Endothelial cell of umbilical vein (primary cell): ENCODE measurements around the gene GATA2. TPM values are rescaled to one million over a fixed set of nuclear protein-coding genes. Genes with fewer than 3 reads are reported as not detected.

Experiments used
- BruUV-seq: library from RNA; stranded (reverse); fragments of 400-500 nt; replicated peaks from 2 replicates; lab custom pipeline; 2021; lab: Mats Ljungman, UMichigan
- CTCF ChIA-PET: fragments of 300-600, 350-600 bp; sonication (Branson Sonifier 250); formaldehyde crosslinking; loops from one replicate; lab custom pipeline; 2021; ENCODE audit warnings: antibody characterized with exemption, inconsistent platforms; lab: Charles Lee
- POLR2A ChIA-PET: fragments of 300-600, 350-600 bp; sonication (Branson Sonifier 250); formaldehyde crosslinking; loops from one replicate; lab custom pipeline; 2021; ENCODE audit warnings: antibody characterized with exemption, inconsistent platforms; lab: Charles Lee
- DNase-seq: peaks from one replicate; pipeline ENCODE4 v3.0.0-alpha.2; 2011; ENCODE audit warnings: low read depth, low spot score
- FAIRE-seq: peaks from 2 replicates; lab custom pipeline; 2011; peaks lifted over from hg19 to GRCh38; lab: Jason Lieb, UNC
- H2AFZ ChIP-seq: 2 replicates; pipeline ENCODE4 v1.6.0; 2012; ENCODE audit warnings: low read depth, low read length, control low read depth, inconsistent platforms
- H3K27ac ChIP-seq: 2 replicates; pipeline ENCODE4 v1.5.1; 2011; ENCODE audit warnings: low read depth, mild to moderate bottlenecking, control low read depth, low read length, moderate library complexity; ENCODE audit not compliant: insufficient read depth
- H3K27me3 ChIP-seq, 2 experiments: 2 replicates each; pipeline versions ENCODE4 v1.6.0 to v1.6.1; 2011; ENCODE audit warnings: low read length in 2 of 2, mixed read lengths in 1 of 2; ENCODE audit not compliant: control insufficient read depth in 2 of 2, insufficient read depth in 2 of 2
- H3K36me3 ChIP-seq, 2 experiments: 2 replicates in 1 of 2; 3 replicates in 1 of 2; pipeline ENCODE4 v1.5.1; 2011; ENCODE audit warnings: low read length in 2 of 2, mild to moderate bottlenecking in 1 of 2, moderate library complexity in 1 of 2; ENCODE audit not compliant: control insufficient read depth in 2 of 2, insufficient read depth in 2 of 2; ENCODE audit errors: extremely low read depth in 1 of 2
- H3K4me1 ChIP-seq: 3 replicates; pipeline ENCODE4 v1.5.1; 2011; ENCODE audit warnings: mild to moderate bottlenecking, low read length; ENCODE audit not compliant: control insufficient read depth, insufficient read depth; ENCODE audit errors: extremely low read depth
- H3K4me2 ChIP-seq: 2 replicates; pipeline ENCODE4 v1.6.1; 2011; ENCODE audit warnings: low read length, control low read depth, mixed read lengths; ENCODE audit not compliant: insufficient read depth
- H3K4me3 ChIP-seq, 3 experiments: fragments of 200-600 bp in 1 of 3; sonication (generic), shearing (Covaris generic) in 1 of 3; replicated peaks in 1 of 3; 2 replicates each; pipeline ENCODE4 v1.5.1; 2011 to 2016; ENCODE audit warnings: control low read depth in 3 of 3, low read length in 3 of 3, mild to moderate bottlenecking in 2 of 3, inconsistent platforms in 1 of 3, low read depth in 1 of 3, moderate library complexity in 1 of 3; ENCODE audit not compliant: insufficient read depth in 1 of 3
- H3K79me2 ChIP-seq: 2 replicates; pipeline ENCODE4 v1.6.0; 2012; ENCODE audit warnings: low read length, inconsistent platforms; ENCODE audit not compliant: control insufficient read depth, insufficient read depth
- H3K9ac ChIP-seq: replicated peaks from 2 replicates; pipeline ENCODE3; 2011; ENCODE audit warnings: low read length, control low read depth; ENCODE audit not compliant: insufficient read depth; ENCODE audit errors: extremely low read depth
- H3K9me1 ChIP-seq: replicated peaks from 3 replicates; pipeline ENCODE4 v1.6.0; 2011; ENCODE audit warnings: mild to moderate bottlenecking, low read length; ENCODE audit not compliant: control insufficient read depth, insufficient read depth; ENCODE audit errors: extremely low read depth
- H3K9me3 ChIP-seq: replicated peaks from 2 replicates; pipeline ENCODE4 v1.5.1; 2012; ENCODE audit warnings: low read length, inconsistent platforms; ENCODE audit not compliant: control insufficient read depth, insufficient read depth
- H4K20me1 ChIP-seq: replicated peaks from 2 replicates; pipeline ENCODE3; 2011; ENCODE audit warnings: mild to moderate bottlenecking, low read length; ENCODE audit not compliant: control insufficient read depth, insufficient read depth; ENCODE audit errors: extremely low read depth
- EZH2 ChIP-seq: IDR thresholded peaks from 2 replicates; pipeline ENCODE4 v1.6.1; 2012; ENCODE audit warnings: borderline replicate concordance, low read depth, mild to moderate bottlenecking, moderate library complexity, low read length, inconsistent platforms; ENCODE audit not compliant: severe bottlenecking
- FOS ChIP-seq: IDR thresholded peaks from 2 replicates; pipeline ENCODE4 v1.6.1; 2011; ENCODE audit warnings: mild to moderate bottlenecking, low read length, moderate library complexity, borderline replicate concordance; ENCODE audit not compliant: insufficient read depth
- GATA2 ChIP-seq: IDR thresholded peaks from 2 replicates; pipeline ENCODE4 v1.7.0; 2011; ENCODE audit warnings: low read depth, mild to moderate bottlenecking, moderate library complexity, mixed read lengths, low read length; ENCODE audit not compliant: insufficient read length, insufficient read depth
- dilution Hi-C: fragments of 300-500 bp; cut with MboI; formaldehyde crosslinking; loops from one replicate; pipeline ENCODE4 v1.15.0; 2019; ENCODE audit warnings: low sequenced_read_pairs; ENCODE audit not compliant: extremely low pct_ligation_motif_present
- intact Hi-C: fragments of 100-400 bp; cut with micrococcal nuclease; formaldehyde crosslinking; loops from one replicate; pipeline ENCODE4 v1.10.0; 2022
- polyA plus RNA-seq, 4 experiments: library from polyadenylated mRNA; depleted of rRNA in 3 of 4; stranded (reverse) in 3 of 4; unstranded in 1 of 4; fragments of >200 nt; gene quantifications; 2 replicates each; pipeline versions ENCODE4 v1.2.1 to v1.2.3, GENCODE V29; 2011 to 2012; ENCODE audit warnings: missing spikeins in 1 of 4
- total RNA-seq: library from RNA; stranded (reverse); gene quantifications from 2 replicates; pipeline ENCODE4 v1.2.3, GENCODE V29; 2021
- TF ChIP-seq, protein P1 (sequence below), 2 donors: IDR thresholded peaks; 1 replicate in 1 of 2; 2 replicates in 1 of 2; pipeline ENCODE4 v1.5.1; 2011; ENCODE audit warnings: low read length in 2 of 2, mild to moderate bottlenecking in 2 of 2, moderate library complexity in 2 of 2, control low read depth in 1 of 2, inconsistent platforms in 1 of 2, low read depth in 1 of 2; ENCODE audit not compliant: insufficient read depth in 1 of 2; ENCODE audit errors: extremely low read depth in 1 of 2
- TF ChIP-seq, protein P2 (sequence below): IDR thresholded peaks from 2 replicates; pipeline ENCODE4 v1.6.1; 2011; ENCODE audit not compliant: insufficient read depth, insufficient read length

GATA2 gene
- total and polyA plus RNA-seq, 2 donors (not counting 3 experiments of a cell fraction or from before 2014, with no cell fraction given): 28.8 to 62.2 TPM

DNA sequence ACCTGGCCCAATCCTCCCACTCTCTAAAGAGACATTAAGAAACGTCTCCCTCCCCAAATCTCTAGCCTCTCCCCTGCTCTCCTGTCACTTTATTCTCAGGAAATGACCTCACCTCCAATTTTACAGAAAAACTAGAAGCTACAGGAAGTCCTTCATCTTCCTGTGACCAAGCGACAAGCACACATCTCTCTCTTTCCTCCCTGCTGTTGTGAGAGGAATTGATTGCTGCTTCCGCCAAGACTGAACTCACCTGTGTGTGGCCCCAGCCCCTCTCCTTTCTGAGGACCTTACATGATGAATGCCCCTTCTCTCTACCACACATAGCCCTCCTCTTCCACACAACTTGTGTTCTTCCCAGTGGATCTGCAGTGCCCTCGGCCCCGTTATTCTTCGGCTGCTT, 44.5 kb downstream of the GATA2 start:
- H3K9ac ChIP-seq: no peak overlapping the region
- peaks cover 0 to 8% of the 10 kb centered on the region in 2 experiments for H3K27me3 ChIP-seq
- no peaks in the 10 kb centered on the region for H3K36me3 ChIP-seq
- DNase-seq (no peak), FAIRE-seq (no peak)
- H4K20me1 ChIP-seq: no peaks in the 10 kb centered on the region
- TF ChIP-seq, protein P1, sequence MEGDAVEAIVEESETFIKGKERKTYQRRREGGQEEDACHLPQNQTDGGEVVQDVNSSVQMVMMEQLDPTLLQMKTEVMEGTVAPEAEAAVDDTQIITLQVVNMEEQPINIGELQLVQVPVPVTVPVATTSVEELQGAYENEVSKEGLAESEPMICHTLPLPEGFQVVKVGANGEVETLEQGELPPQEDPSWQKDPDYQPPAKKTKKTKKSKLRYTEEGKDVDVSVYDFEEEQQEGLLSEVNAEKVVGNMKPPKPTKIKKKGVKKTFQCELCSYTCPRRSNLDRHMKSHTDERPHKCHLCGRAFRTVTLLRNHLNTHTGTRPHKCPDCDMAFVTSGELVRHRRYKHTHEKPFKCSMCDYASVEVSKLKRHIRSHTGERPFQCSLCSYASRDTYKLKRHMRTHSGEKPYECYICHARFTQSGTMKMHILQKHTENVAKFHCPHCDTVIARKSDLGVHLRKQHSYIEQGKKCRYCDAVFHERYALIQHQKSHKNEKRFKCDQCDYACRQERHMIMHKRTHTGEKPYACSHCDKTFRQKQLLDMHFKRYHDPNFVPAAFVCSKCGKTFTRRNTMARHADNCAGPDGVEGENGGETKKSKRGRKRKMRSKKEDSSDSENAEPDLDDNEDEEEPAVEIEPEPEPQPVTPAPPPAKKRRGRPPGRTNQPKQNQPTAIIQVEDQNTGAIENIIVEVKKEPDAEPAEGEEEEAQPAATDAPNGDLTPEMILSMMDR (IDR thresholded peaks at IDR 0.05; ENCODE audit: extremely low read depth in 1 of 2, insufficient read depth in 1 of 2, low read depth in 1 of 2, low read length in 2 of 2): no peak
- no peak for TF ChIP-seq GATA2
- TF ChIP-seq FOS: no peak
- TF ChIP-seq, protein P2, sequence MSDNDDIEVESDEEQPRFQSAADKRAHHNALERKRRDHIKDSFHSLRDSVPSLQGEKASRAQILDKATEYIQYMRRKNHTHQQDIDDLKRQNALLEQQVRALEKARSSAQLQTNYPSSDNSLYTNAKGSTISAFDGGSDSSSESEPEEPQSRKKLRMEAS: no peak
- POLR2A ChIA-PET: no interaction called here
- CTCF ChIA-PET: interaction anchor here (1.0 to 1.4 kb wide), 6 partner anchors 10 to 136 kb away, joined by 3 to 6 read pairs (median 4); no protein-coding TSS in a partner anchor
- no peaks in the 10 kb centered on the region for H3K79me2 ChIP-seq
- no peak overlapping the region for H3K4me2 ChIP-seq
- H3K4me1 ChIP-seq: peaks cover 6% of the 10 kb centered on the region
- H3K4me3 ChIP-seq: no peak overlapping the region
- intact Hi-C loops (no loop called here), dilution Hi-C loops (loop anchor here (25.0 kb wide), 1 partner anchor 139 kb away; no protein-coding TSS in a partner anchor)
- no peaks in the 10 kb centered on the region for H3K9me3 ChIP-seq
- H3K9me1 ChIP-seq: no peaks in the 10 kb centered on the region
- no peak overlapping the region for H3K27ac ChIP-seq
- no TSS peak for BruUV-seq
- H2AFZ ChIP-seq: no peak overlapping the region

DNA sequence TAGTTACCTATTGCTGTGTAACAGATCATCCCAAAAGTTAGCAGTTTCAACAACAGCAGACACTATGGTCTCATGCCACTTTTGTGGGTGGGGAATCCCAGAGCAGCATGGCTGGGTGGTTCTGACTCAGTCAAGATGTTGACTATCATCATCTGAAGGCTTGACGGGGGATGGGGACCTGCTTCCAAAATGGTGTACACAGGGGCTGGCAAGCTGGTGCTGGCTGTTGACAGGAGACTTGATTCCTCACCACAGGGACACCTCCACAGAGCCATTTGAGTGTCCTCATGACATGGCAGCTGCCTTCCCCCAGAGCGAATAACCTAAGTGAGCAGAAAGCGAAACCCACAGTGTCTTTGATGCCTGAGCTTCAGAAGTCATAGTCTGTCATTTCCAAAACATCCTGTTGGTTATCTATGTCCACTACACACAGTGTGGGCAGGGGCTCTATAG, 45.4 kb downstream of the GATA2 start:
- Histone ChIP-seq H4K20me1 (no peaks in the 10 kb centered on the region), H3K79me2 (no peaks in the 10 kb centered on the region), H3K27ac (no peak overlapping the region), H3K9ac (no peak overlapping the region), H3K9me1 (no peaks in the 10 kb centered on the region), H2AFZ (no peak overlapping the region), H3K36me3 (no peaks in the 10 kb centered on the region), H3K4me1 (peaks cover 6% of the 10 kb centered on the region), H3K9me3 (no peaks in the 10 kb centered on the region), H3K4me2 (no peak overlapping the region), H3K27me3 (peaks cover 0 to 10% of the 10 kb centered on the region in 2 experiments), H3K4me3 (no peak overlapping the region)
- FAIRE-seq (no peak), DNase-seq (no peak)
- no TSS peak for BruUV-seq
- CTCF ChIA-PET: no interaction called here
- intact Hi-C loops (no loop called here), dilution Hi-C loops (loop anchor here (25.0 kb wide), 1 partner anchor 140 kb away; no protein-coding TSS in a partner anchor)
- TF ChIP-seq EZH2 (no peak), FOS (no peak)
- POLR2A ChIA-PET: no interaction called here
